SK-N-SH treated with all-trans-retinoic acid at 6 μM for 48 hours (cell line): ENCODE results near the gene USP6NL.

Source experiments
- ATAC-seq: fragments of 200-7000 bp; cut with Tn5 transposase; 3 replicates; pipeline ENCODE4 v1.9.1; 2020; ENCODE audit warnings: mild to moderate bottlenecking, moderate library complexity
- ARNTL ChIP-seq: fragments of 450-650 bp; formaldehyde crosslinking; IDR thresholded peaks from 2 replicates; pipeline ENCODE4 v1.5.0; 2020; ENCODE audit warnings: low read depth, mild to moderate bottlenecking, moderate library complexity, borderline replicate concordance
- BACH2 ChIP-seq: fragments of 250-450 bp; sonication (Bioruptor Pico); IDR thresholded peaks from 2 replicates; pipeline ENCODE4 v1.9.0; 2021; ENCODE audit warnings: mild to moderate bottlenecking, borderline replicate concordance
- CSDC2 ChIP-seq: fragments of 250-450 bp; sonication (Bioruptor Pico); IDR thresholded peaks from 2 replicates; pipeline ENCODE4 v1.5.0; 2020; ENCODE audit warnings: mild to moderate bottlenecking, moderate library complexity
- CSRNP3 ChIP-seq: fragments of 250-450 bp; sonication (Bioruptor Pico); IDR thresholded peaks from 2 replicates; pipeline ENCODE4 v1.5.1; 2021; ENCODE audit warnings: mild to moderate bottlenecking, moderate library complexity
- ESRRG ChIP-seq: fragments of 250-450 bp; sonication (Bioruptor Pico); IDR thresholded peaks from 2 replicates; pipeline ENCODE4 v1.6.1; 2021; ENCODE audit warnings: mild to moderate bottlenecking
- GLIS3 ChIP-seq: fragments of 250-450 bp; sonication (Bioruptor Pico); IDR thresholded peaks from 2 replicates; pipeline ENCODE4 v1.5.0; 2020; ENCODE audit warnings: mild to moderate bottlenecking, moderate library complexity
- ISL1 ChIP-seq: fragments of 250-450 bp; sonication (Bioruptor Pico); IDR thresholded peaks from 2 replicates; pipeline ENCODE4 v2.1.2; 2022; ENCODE audit warnings: mild to moderate bottlenecking, moderate library complexity
- OSR1 ChIP-seq: fragments of 250-450 bp; sonication (Bioruptor Pico); IDR thresholded peaks from 2 replicates; pipeline ENCODE4 v1.8.0; 2022; ENCODE audit warnings: moderate library complexity, mild to moderate bottlenecking, inconsistent platforms
- PPARA ChIP-seq: fragments of 250-450 bp; sonication (Bioruptor Pico); IDR thresholded peaks from 2 replicates; pipeline ENCODE4 v1.5.0; 2020; ENCODE audit warnings: mild to moderate bottlenecking, borderline replicate concordance
- RARB ChIP-seq: fragments of 250-450 bp; sonication (Bioruptor Pico); IDR thresholded peaks from 2 replicates; pipeline ENCODE4 v1.8.0; 2021; ENCODE audit warnings: mild to moderate bottlenecking, moderate library complexity
- SNAI2 ChIP-seq: fragments of 250-450 bp; sonication (Bioruptor Pico); IDR thresholded peaks from 2 replicates; pipeline ENCODE4 v1.5.0; 2020; ENCODE audit warnings: mild to moderate bottlenecking, moderate library complexity
- TCF4 ChIP-seq: fragments of 250-450 bp; sonication (Bioruptor Pico); IDR thresholded peaks from 2 replicates; pipeline ENCODE4 v1.8.0; 2021; ENCODE audit warnings: mild to moderate bottlenecking, moderate library complexity, borderline replicate concordance
- TOX ChIP-seq: fragments of 250-450 bp; sonication (Bioruptor Pico); IDR thresholded peaks from 2 replicates; pipeline ENCODE4 v1.8.0; 2021; ENCODE audit warnings: mild to moderate bottlenecking, moderate library complexity, borderline replicate concordance
- ZFP3 ChIP-seq: fragments of 250-450 bp; sonication (Bioruptor Pico); IDR thresholded peaks from 2 replicates; pipeline ENCODE4 v1.5.0; 2020; ENCODE audit warnings: mild to moderate bottlenecking, moderate library complexity
- ZFP30 ChIP-seq: fragments of 450-650 bp; formaldehyde crosslinking; IDR thresholded peaks from 2 replicates; pipeline ENCODE4 v1.5.0; 2022; ENCODE audit warnings: mild to moderate bottlenecking, moderate library complexity
- ZNF565 ChIP-seq: fragments of 450-650 bp; formaldehyde crosslinking; conservative IDR thresholded peaks from 2 replicates; pipeline ENCODE4 v1.5.0; 2020; ENCODE audit warnings: low read depth, mild to moderate bottlenecking, moderate library complexity
- ZNF70 ChIP-seq: fragments of 450-650 bp; formaldehyde crosslinking; IDR thresholded peaks from 2 replicates; pipeline ENCODE4 v1.5.0; 2020; ENCODE audit warnings: mild to moderate bottlenecking, moderate library complexity
- TF ChIP-seq, protein P1 (sequence below): fragments of 250-450 bp; sonication (Bioruptor Pico); IDR thresholded peaks from 2 replicates; pipeline ENCODE4 v1.5.0; 2020; ENCODE audit warnings: mild to moderate bottlenecking, moderate library complexity
- TF ChIP-seq, protein P2 (sequence below): fragments of 250-450 bp; sonication (Bioruptor Pico); IDR thresholded peaks from 2 replicates; pipeline ENCODE4 v1.8.0; 2021; ENCODE audit warnings: low read depth, mild to moderate bottlenecking, moderate library complexity, borderline replicate concordance
- TF ChIP-seq, protein P3 (sequence below): fragments of 250-450 bp; sonication (Bioruptor Pico); IDR thresholded peaks from 2 replicates; pipeline ENCODE4 v1.5.1; 2020; ENCODE audit warnings: low read depth, mild to moderate bottlenecking, moderate library complexity
- TF ChIP-seq, protein P4 (sequence below): fragments of 250-450 bp; sonication (Bioruptor Pico); IDR thresholded peaks from 2 replicates; pipeline ENCODE4 v1.8.0; 2020; ENCODE audit warnings: mild to moderate bottlenecking, moderate library complexity, borderline replicate concordance

Gene USP6NL

DNA sequence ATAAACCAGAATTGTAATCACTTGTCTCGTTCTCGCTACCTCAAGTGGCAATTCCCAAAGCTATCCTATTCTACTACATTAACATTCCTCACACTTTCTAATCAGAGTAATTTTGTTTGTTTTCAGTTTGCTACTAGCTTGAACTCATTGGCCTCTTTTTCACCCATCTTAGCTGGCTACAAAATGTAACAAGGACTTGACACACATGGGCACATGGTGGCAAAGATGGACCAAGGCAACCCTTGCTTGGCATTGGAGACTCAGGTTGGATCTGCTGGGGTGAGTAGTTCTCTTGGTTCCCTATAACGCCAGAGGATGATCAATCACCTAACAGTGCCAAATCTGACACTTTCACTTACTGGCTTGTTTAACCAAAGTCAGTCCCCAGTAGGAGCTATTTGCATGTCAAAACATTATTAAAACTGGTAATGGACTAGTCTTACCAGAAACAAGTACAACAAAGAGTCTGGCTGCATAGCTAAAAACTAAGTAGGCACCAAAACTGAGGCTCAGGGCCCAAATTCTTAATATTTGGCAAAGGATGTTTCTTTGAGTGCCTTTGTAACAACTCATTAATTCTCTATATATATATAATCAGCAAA lies 1.9 kb downstream of the USP6NL start:
- no peak for ATAC-seq
- TF ChIP-seq ISL1 (CRISPR knock-in tag) (no peak), RARB (CRISPR knock-in tag) (no peak), BACH2 (no peak), OSR1 (CRISPR knock-in tag) (no peak), CSDC2 (CRISPR knock-in tag) (no peak), PPARA (CRISPR knock-in tag) (no peak)
- TF ChIP-seq, protein P1, sequence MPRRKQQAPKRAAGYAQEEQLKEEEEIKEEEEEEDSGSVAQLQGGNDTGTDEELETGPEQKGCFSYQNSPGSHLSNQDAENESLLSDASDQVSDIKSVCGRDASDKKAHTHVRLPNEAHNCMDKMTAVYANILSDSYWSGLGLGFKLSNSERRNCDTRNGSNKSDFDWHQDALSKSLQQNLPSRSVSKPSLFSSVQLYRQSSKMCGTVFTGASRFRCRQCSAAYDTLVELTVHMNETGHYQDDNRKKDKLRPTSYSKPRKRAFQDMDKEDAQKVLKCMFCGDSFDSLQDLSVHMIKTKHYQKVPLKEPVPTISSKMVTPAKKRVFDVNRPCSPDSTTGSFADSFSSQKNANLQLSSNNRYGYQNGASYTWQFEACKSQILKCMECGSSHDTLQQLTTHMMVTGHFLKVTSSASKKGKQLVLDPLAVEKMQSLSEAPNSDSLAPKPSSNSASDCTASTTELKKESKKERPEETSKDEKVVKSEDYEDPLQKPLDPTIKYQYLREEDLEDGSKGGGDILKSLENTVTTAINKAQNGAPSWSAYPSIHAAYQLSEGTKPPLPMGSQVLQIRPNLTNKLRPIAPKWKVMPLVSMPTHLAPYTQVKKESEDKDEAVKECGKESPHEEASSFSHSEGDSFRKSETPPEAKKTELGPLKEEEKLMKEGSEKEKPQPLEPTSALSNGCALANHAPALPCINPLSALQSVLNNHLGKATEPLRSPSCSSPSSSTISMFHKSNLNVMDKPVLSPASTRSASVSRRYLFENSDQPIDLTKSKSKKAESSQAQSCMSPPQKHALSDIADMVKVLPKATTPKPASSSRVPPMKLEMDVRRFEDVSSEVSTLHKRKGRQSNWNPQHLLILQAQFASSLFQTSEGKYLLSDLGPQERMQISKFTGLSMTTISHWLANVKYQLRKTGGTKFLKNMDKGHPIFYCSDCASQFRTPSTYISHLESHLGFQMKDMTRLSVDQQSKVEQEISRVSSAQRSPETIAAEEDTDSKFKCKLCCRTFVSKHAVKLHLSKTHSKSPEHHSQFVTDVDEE (CRISPR knock-in tag): no peak

GRCh38 chr10:11609052-11609451 lies 2.4 kb downstream of the USP6NL start:
- TF ChIP-seq ZFP3 (CRISPR knock-in tag) (no peak), TCF4 (CRISPR knock-in tag) (no peak)
- no peak for ATAC-seq

DNA sequence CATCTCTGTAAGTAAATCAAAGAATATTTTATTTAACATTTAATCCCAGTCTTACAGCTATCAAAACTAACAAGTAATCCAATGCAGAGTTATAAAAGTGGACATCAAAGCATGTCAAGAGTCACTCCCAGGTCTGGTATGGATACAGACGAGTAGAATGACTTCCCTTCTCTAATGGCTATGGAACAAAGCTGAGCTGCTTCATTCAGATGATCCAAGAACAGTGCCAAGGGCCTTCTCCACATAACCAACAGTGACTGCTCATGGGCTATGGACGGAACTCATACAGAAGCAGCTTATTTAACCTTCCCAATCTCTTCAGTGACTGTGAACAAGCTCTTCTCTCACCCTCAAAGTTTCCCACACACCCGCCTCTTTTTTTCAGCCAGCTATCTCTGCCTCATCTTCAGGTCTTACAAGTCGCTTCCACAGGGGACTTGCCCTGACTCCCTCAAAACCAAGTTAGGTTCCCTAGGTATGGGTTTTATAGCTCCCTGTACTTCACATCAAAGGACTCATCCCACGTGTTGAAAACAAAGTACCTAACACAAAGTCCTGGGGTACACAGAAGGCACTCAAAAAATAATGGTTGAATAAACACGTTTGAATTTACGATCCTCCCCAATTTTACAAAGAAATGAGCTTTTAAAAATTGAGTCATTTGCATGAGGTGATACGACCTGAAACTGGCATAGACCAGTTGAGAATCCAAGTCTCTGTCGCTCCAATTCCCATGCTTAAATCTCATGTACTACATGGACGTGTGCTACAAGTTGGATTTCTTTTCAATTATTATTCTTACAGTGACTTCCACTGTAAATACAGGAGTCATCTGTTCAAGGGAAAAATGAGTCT lies 3.1 kb downstream of the USP6NL start:
- no peak for ATAC-seq
- TF ChIP-seq CSRNP3 (CRISPR knock-in tag) (no peak), ARNTL (no peak), ZFP30 (CRISPR knock-in tag) (no peak), SNAI2 (CRISPR knock-in tag) (no peak), PPARA (CRISPR knock-in tag) (no peak), ZNF565 (no peak), ISL1 (CRISPR knock-in tag) (no peak), RARB (CRISPR knock-in tag) (no peak), ESRRG (CRISPR knock-in tag) (no peak), BACH2 (no peak), ZNF70 (no peak), TCF4 (CRISPR knock-in tag) (no peak), OSR1 (CRISPR knock-in tag) (no peak), CSDC2 (CRISPR knock-in tag) (no peak), TOX (CRISPR knock-in tag) (no peak), GLIS3 (no peak)
- TF ChIP-seq, protein P2, sequence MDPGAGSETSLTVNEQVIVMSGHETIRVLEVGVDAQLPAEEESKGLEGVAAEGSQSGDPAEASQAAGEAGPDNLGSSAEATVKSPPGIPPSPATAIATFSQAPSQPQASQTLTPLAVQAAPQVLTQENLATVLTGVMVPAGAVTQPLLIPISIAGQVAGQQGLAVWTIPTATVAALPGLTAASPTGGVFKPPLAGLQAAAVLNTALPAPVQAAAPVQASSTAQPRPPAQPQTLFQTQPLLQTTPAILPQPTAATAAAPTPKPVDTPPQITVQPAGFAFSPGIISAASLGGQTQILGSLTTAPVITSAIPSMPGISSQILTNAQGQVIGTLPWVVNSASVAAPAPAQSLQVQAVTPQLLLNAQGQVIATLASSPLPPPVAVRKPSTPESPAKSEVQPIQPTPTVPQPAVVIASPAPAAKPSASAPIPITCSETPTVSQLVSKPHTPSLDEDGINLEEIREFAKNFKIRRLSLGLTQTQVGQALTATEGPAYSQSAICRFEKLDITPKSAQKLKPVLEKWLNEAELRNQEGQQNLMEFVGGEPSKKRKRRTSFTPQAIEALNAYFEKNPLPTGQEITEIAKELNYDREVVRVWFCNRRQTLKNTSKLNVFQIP (CRISPR knock-in tag): no peak
- TF ChIP-seq, protein P3, sequence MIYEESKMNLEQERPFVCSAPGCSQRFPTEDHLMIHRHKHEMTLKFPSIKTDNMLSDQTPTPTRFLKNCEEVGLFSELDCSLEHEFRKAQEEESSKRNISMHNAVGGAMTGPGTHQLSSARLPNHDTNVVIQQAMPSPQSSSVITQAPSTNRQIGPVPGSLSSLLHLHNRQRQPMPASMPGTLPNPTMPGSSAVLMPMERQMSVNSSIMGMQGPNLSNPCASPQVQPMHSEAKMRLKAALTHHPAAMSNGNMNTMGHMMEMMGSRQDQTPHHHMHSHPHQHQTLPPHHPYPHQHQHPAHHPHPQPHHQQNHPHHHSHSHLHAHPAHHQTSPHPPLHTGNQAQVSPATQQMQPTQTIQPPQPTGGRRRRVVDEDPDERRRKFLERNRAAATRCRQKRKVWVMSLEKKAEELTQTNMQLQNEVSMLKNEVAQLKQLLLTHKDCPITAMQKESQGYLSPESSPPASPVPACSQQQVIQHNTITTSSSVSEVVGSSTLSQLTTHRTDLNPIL: no peak
- TF ChIP-seq, protein P4, sequence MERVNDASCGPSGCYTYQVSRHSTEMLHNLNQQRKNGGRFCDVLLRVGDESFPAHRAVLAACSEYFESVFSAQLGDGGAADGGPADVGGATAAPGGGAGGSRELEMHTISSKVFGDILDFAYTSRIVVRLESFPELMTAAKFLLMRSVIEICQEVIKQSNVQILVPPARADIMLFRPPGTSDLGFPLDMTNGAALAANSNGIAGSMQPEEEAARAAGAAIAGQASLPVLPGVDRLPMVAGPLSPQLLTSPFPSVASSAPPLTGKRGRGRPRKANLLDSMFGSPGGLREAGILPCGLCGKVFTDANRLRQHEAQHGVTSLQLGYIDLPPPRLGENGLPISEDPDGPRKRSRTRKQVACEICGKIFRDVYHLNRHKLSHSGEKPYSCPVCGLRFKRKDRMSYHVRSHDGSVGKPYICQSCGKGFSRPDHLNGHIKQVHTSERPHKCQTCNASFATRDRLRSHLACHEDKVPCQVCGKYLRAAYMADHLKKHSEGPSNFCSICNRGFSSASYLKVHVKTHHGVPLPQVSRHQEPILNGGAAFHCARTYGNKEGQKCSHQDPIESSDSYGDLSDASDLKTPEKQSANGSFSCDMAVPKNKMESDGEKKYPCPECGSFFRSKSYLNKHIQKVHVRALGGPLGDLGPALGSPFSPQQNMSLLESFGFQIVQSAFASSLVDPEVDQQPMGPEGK: no peak
- TF ChIP-seq, protein P1 (CRISPR knock-in tag): no peak
